GM12892 (cell line): ENCODE results near the gene GAGE12F. TPM values are rescaled to one million over a fixed set of nuclear protein-coding genes. Genes with fewer than 3 reads are reported as not detected.
"Not testable (repeated sequence)": the region's sequence is repeated elsewhere in the genome, so short reads cannot be mapped to it uniquely, and the experiment has no call there.

Experiments used
- DNase-seq: peaks from one replicate; pipeline ENCODE4 v3.0.0; 2011; ENCODE audit not compliant: insufficient read length
- FAIRE-seq: peaks from 2 replicates; lab custom pipeline; 2011; peaks lifted over from hg19 to GRCh38; lab: Jason Lieb, UNC
- POLR2A ChIP-seq: IDR thresholded peaks from 2 replicates; pipeline ENCODE4 v1.6.1; 2011; ENCODE audit warnings: low read depth, low read length, control low read depth
- POLR2AphosphoS5 ChIP-seq: IDR thresholded peaks from 2 replicates; pipeline ENCODE4 v1.6.1; 2011; ENCODE audit warnings: low read depth, low read length, control low read depth
- TAF1 ChIP-seq: IDR thresholded peaks from 2 replicates; pipeline ENCODE4 v1.6.1; 2011; ENCODE audit warnings: low read depth, mild to moderate bottlenecking, control low read depth, low read length, borderline replicate concordance
- polyA plus RNA-seq: library from polyadenylated mRNA; unstranded; fragments of >200 nt; gene quantifications from one replicate; pipeline ENCODE4 v1.2.1, GENCODE V29; 2012; ENCODE audit warnings: missing spikeins, inconsistent platforms; ENCODE audit not compliant: missing spikeins

The GAGE12F gene
- polyA plus RNA-seq: not detected

- not testable (repeated sequence) for FAIRE-seq, DNase-seq
Observed at GRCh38 chrX:49560542-49560941, at the start of gene GAGE12F. Gene GAGE12F, plus strand, starts transcription at chrX:49560842. Its CDS starts 1,155 bp downstream, at chrX:49561997.

- FAIRE-seq, DNase-seq: not testable (repeated sequence)
Observed at GRCh38 chrX:49531877-49532276, 28.8 kb upstream of the GAGE12F start, which contains the start of gene GAGE12C. Gene GAGE12C, plus strand, starts transcription at chrX:49532177. Its CDS starts 1,155 bp downstream, at chrX:49533332.

GRCh38 chrX:49541433-49541832 is 19.2 kb upstream of the GAGE12F start, which contains the start of gene GAGE12D:
Gene GAGE12D, plus strand, starts transcription at chrX:49541733. Its CDS starts 1,155 bp downstream, at chrX:49542888.
- not testable (repeated sequence) for DNase-seq, FAIRE-seq

- DNase-seq, FAIRE-seq: not testable (repeated sequence)
Observed at GRCh38 chrX:49550989-49551388, 9.7 kb upstream of the GAGE12F start, which contains the start of gene GAGE12E. Gene GAGE12E, plus strand, starts transcription at chrX:49551289. Its CDS starts 1,155 bp downstream, at chrX:49552444.

GRCh38 chrX:49568728-49569127 is 8.1 kb downstream of the GAGE12F start:
- FAIRE-seq: not testable (repeated sequence)

GRCh38 chrX:49569152-49569551 is 8.5 kb downstream of the GAGE12F start:
- not testable (repeated sequence) for DNase-seq, FAIRE-seq

More at GRCh38 chrX:49568728-49569127, 8.1 kb downstream of the GAGE12F start:
- not testable (repeated sequence) for DNase-seq

GRCh38 chrX:49570100-49570499 is 9.5 kb downstream of the GAGE12F start, which contains the start of gene GAGE12G:
Gene GAGE12G, plus strand, starts transcription at chrX:49570400. Its CDS starts 1,155 bp downstream, at chrX:49571555.
- not testable (repeated sequence) for DNase-seq, FAIRE-seq

GRCh38 chrX:49579649-49580048 is 19.0 kb downstream of the GAGE12F start, which contains the start of gene GAGE12H:
Gene GAGE12H, plus strand, starts transcription at chrX:49579949. Its CDS starts 1,155 bp downstream, at chrX:49581104.
- DNase-seq: not testable (repeated sequence)

GRCh38 chrX:49589196-49589595 is 28.6 kb downstream of the GAGE12F start, which contains the start of gene GAGE2A:
Gene GAGE2A, plus strand, starts transcription at chrX:49589496. Its CDS starts 1,155 bp downstream, at chrX:49590651.
- DNase-seq, FAIRE-seq: not testable (repeated sequence)

More at GRCh38 chrX:49579649-49580048, 19.0 kb downstream of the GAGE12F start, which contains the start of gene GAGE12H:
- not testable (repeated sequence) for FAIRE-seq

GRCh38 chrX:49589769-49590478 is 29.3 kb downstream of the GAGE12F start:
- not testable (repeated sequence) for FAIRE-seq, DNase-seq

GRCh38 chrX:49590488-49590887 is 29.8 kb downstream of the GAGE12F start:
- FAIRE-seq, DNase-seq: not testable (repeated sequence)

GRCh38 chrX:49598720-49599119 is 38.1 kb downstream of the GAGE12F start, which contains the start of gene GAGE1:
Gene GAGE1, plus strand, starts transcription at chrX:49599020. Its CDS starts 1,155 bp downstream, at chrX:49600175.
- not testable (repeated sequence) for DNase-seq, FAIRE-seq

GRCh38 chrX:49610718-49611310 is 50.2 kb downstream of the GAGE12F start:
- no peak for DNase-seq
- no peak for FAIRE-seq
- TF ChIP-seq POLR2A (no peak), POLR2AphosphoS5 (no peak), TAF1 (no peak)
